ENCODE data around the gene AGR3. TPM values are rescaled to one million over a fixed set of nuclear protein-coding genes. Genes with fewer than 3 reads are reported as not detected.
A peak's percentile ranks its signal among the peaks of the same experiment; 100 is the strongest.

AGR3 gene
- total and polyA plus RNA-seq, 8 donors: 14.2 to 74.0 (median 24.2) TPM; not detected in 3

DNA sequence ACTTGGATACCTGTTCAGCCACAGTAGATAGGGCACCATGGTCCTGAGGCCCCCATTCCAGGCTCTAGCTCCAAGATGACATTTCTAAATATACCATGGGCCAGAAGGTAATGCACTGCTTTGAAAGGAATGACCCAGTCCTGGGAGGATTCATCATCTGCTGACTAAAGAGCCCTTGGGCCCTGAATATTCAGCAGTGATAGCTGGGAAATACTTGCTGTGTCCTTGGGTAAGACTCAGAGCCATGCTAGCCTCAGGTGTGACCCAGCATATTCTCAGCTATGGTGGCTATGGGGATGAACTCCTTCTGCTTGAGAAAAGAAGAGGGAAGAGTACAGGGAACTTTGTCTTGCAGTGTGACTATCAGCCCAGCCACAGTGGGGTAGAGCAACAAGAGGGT lies 55.7 kb downstream of the AGR3 start:
- DNase-seq: no peak
- Histone ChIP-seq H3K27ac (no peak overlapping the region), H3K27me3 (no peaks in the 10 kb centered on the region), H3K9me3 (no peaks in the 10 kb centered on the region), H3K36me3 (no peaks in the 10 kb centered on the region), H3K4me3 (no peak overlapping the region), H3K4me1 (peaks cover 0 to 7% (median 3%) of the 10 kb centered on the region in 4 donors)
- no peak for TF ChIP-seq POLR2A (IDR thresholded peaks at IDR 0.05)
- TF ChIP-seq POLR2AphosphoS5 (IDR thresholded peaks at IDR 0.05): no peak
- TF ChIP-seq, protein P1, sequence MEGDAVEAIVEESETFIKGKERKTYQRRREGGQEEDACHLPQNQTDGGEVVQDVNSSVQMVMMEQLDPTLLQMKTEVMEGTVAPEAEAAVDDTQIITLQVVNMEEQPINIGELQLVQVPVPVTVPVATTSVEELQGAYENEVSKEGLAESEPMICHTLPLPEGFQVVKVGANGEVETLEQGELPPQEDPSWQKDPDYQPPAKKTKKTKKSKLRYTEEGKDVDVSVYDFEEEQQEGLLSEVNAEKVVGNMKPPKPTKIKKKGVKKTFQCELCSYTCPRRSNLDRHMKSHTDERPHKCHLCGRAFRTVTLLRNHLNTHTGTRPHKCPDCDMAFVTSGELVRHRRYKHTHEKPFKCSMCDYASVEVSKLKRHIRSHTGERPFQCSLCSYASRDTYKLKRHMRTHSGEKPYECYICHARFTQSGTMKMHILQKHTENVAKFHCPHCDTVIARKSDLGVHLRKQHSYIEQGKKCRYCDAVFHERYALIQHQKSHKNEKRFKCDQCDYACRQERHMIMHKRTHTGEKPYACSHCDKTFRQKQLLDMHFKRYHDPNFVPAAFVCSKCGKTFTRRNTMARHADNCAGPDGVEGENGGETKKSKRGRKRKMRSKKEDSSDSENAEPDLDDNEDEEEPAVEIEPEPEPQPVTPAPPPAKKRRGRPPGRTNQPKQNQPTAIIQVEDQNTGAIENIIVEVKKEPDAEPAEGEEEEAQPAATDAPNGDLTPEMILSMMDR (IDR thresholded peaks at IDR 0.05): no peak
- TF ChIP-seq EP300 (IDR thresholded peaks at IDR 0.05): no peak
- intact Hi-C loops (cut with DNase I; ENCODE audit: low total_unique reads): no loop called here

DNA sequence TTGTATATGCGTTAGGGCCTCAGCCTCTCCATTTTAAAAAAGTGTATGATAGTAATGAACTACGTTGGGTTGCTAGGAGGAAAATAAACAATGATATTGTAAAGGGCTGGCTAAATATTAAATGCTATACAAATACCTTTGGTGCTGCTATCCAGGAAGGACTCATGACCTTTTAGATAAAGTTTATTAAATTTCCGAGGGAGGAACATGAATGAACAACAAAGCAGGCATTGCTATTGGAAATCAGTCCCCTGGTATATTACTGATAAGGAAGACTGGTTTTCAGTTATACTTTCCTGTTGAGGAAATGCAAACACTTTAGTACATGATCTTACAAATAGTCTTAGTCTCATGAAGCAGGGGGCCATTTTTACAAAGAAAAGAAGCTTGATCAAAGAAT lies 59.8 kb downstream of the AGR3 start:
- no peak overlapping the region for H3K4me3 ChIP-seq
- TF ChIP-seq POLR2AphosphoS5 (IDR thresholded peaks at IDR 0.05) (peak in 2 of 3 donors; percentile 37 to 82), EP300 (IDR thresholded peaks at IDR 0.05) (no peak), POLR2A (IDR thresholded peaks at IDR 0.05) (no peak)
- TF ChIP-seq, protein P1 (IDR thresholded peaks at IDR 0.05): no peak
- H3K4me1 ChIP-seq: peaks cover 0 to 10% (median 3%) of the 10 kb centered on the region in 4 donors
- no peaks in the 10 kb centered on the region for H3K36me3 ChIP-seq
- peak in 1 of 2 donors; percentile 72 for DNase-seq
- H3K27me3 ChIP-seq: no peaks in the 10 kb centered on the region
- peak overlapping the region in 2 of 5 donors; percentile 7 to 53 for H3K27ac ChIP-seq
- H3K9me3 ChIP-seq: no peaks in the 10 kb centered on the region
- 25 to 38% (median 28%) methylated on average over 3 of the region's 3 CpGs for WGBS, 5 donors
- intact Hi-C loops (cut with DNase I; ENCODE audit: low total_unique reads): no loop called here

DNA sequence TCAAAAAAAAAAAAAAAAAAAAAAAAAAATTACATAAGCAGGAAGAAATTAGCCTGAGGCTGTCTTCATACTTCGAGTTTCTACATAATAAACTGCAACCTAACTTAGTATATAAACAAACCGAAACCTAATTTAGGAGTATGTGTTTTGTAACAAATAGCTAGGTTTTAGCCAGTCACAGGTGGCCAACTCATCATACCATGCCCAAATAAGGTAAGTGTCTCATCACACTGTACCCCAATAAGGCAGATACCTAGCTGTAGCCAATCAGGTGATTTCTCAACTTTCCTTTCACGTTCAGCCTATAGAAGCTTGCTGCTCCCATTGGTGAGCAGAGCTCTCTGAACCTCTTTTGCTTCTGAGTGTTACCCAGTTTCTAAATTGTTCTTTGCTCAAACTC lies 63.1 kb downstream of the AGR3 start:
- Histone ChIP-seq H3K4me3 (no peak overlapping the region), H3K27me3 (no peaks in the 10 kb centered on the region), H3K9me3 (no peaks in the 10 kb centered on the region), H3K4me1 (peaks cover 0 to 16% (median 3%) of the 10 kb centered on the region in 4 donors), H3K36me3 (no peaks in the 10 kb centered on the region), H3K27ac (no peak overlapping the region)
- DNase-seq: no peak
- TF ChIP-seq EP300 (IDR thresholded peaks at IDR 0.05) (no peak), POLR2AphosphoS5 (IDR thresholded peaks at IDR 0.05) (no peak), POLR2A (IDR thresholded peaks at IDR 0.05) (no peak)
- TF ChIP-seq, protein P1 (IDR thresholded peaks at IDR 0.05): no peak
- intact Hi-C loops (cut with DNase I; ENCODE audit: low total_unique reads): no loop called here
- WGBS, 5 donors: 79 to 92% (median 89%) methylated on average over 3 of the region's 3 CpGs

DNA sequence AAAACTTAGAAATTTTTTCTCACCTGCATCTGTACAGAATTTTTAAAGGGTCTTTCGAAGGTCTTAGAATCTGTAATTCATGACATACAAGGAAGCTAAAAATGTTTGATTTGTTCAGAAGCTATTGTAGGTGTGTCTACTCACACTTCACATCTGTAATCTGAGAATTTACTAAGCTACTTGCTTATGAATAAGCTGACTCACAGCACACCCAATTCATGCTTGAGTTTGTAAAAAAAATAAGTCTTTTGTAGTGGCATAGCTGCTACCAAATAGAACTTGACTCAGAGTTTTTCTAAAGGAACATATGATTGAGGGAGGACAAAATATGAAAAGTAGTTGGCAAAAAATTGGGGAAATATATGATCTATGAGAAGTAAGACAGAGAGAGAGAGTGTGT lies 64.2 kb downstream of the AGR3 start:
- Histone ChIP-seq H3K27me3 (no peaks in the 10 kb centered on the region), H3K27ac (peak overlapping the region in 4 of 5 donors; percentile 14 to 40 (median 36)), H3K4me1 (peaks cover 0 to 17% (median 6%) of the 10 kb centered on the region in 4 donors), H3K4me3 (no peak overlapping the region), H3K9me3 (no peaks in the 10 kb centered on the region), H3K36me3 (no peaks in the 10 kb centered on the region)
- TF ChIP-seq POLR2AphosphoS5 (IDR thresholded peaks at IDR 0.05) (no peak), POLR2A (IDR thresholded peaks at IDR 0.05) (no peak)
- DNase-seq: peak in 1 of 2 donors; percentile 61
- WGBS, 5 donors: 42 to 59% (median 50%) methylated on average over 1 of the region's 1 CpG
- intact Hi-C loops (cut with DNase I; ENCODE audit: low total_unique reads): no loop called here

DNA sequence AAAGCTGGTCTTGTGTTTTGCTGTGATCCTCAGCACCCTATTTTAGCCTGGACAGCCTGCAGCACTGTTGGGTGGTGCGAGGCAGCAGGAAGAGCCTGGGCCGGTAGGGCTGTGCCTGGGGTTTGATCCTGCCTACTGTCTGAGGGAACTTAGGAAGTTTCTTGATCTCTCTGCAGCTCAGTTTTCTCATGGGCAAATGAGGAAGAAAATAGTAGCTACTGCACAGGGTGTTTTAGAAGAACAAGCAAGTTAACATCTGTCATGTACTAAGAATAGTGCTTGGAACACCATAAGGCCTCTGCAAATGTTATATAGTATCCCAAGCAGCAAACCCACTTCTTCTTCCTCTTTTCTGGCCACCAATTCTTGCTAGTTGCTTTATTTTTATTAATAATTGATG lies 65.0 kb downstream of the AGR3 start:
- Histone ChIP-seq H3K4me3 (no peak overlapping the region), H3K27me3 (no peaks in the 10 kb centered on the region), H3K27ac (peak overlapping the region; percentile 26 to 78 (median 39)), H3K36me3 (no peaks in the 10 kb centered on the region), H3K9me3 (no peaks in the 10 kb centered on the region), H3K4me1 (peaks cover 0 to 24% (median 5%) of the 10 kb centered on the region in 4 donors)
- no peak for TF ChIP-seq POLR2A (IDR thresholded peaks at IDR 0.05)
- no peak for DNase-seq
- intact Hi-C loops (cut with DNase I; ENCODE audit: low total_unique reads): no loop called here
- WGBS, 5 donors: 40 to 63% (median 48%) methylated on average over 2 of the region's 2 CpGs

All from stomach (tissue), 9 donors.